ENCODE results near the gene RAB35. TPM values are rescaled to one million over a fixed set of nuclear protein-coding genes. Genes with fewer than 3 reads are reported as not detected.

The RAB35 gene
- total RNA-seq, 1 experiment from 2014 or later: 57.9 TPM

GRCh38 chr12:120144215-120144614 lies 27.7 kb upstream of the RAB35 start:
- no TSS peak for BruUV-seq (replicated peaks)
- no peak overlapping the region for H3K4me3 ChIP-seq (ENCODE audit: low read depth, low read length, poor library complexity, severe bottlenecking)
- no peak overlapping the region for H3K27ac ChIP-seq (ENCODE audit: low read depth, low read length, poor library complexity, severe bottlenecking)
- no peak for DNase-seq (ENCODE audit: low spot score)
- ChIA-PET CTCF (no interaction called here), POLR2A (ENCODE audit: low non-redundant PET) (no interaction called here)
- TF ChIP-seq CTCF (conservative IDR thresholded peaks at IDR 0.05; ENCODE audit: low read depth, low read length): no peak
- TF ChIP-seq EZH2 (IDR thresholded peaks at IDR 0.05; ENCODE audit: borderline replicate concordance, low read depth, low read length, poor library complexity, severe bottlenecking): no peak
- H3K36me3 ChIP-seq (ENCODE audit: insufficient read depth, low read length, poor library complexity, severe bottlenecking): peaks cover 95% of the 10 kb centered on the region
- no peaks in the 10 kb centered on the region for H3K9me3 ChIP-seq (ENCODE audit: low read depth, low read length, poor library complexity, severe bottlenecking)
- H3K4me1 ChIP-seq (ENCODE audit: insufficient read depth, low read length, poor library complexity, severe bottlenecking): no peaks in the 10 kb centered on the region
- no peaks in the 10 kb centered on the region for H3K27me3 ChIP-seq (replicated peaks; ENCODE audit: insufficient read depth, low read depth, low read length, poor library complexity)
- intact Hi-C loops (cut with micrococcal nuclease; ENCODE audit: unreplicated experiment): no loop called here

GRCh38 chr12:120142231-120142877 lies 25.8 kb upstream of the RAB35 start:
- Histone ChIP-seq H3K4me3 (ENCODE audit: low read depth, low read length, poor library complexity, severe bottlenecking) (no peak overlapping the region), H3K27ac (ENCODE audit: low read depth, low read length, poor library complexity, severe bottlenecking) (no peak overlapping the region), H3K9me3 (ENCODE audit: low read depth, low read length, poor library complexity, severe bottlenecking) (no peaks in the 10 kb centered on the region), H3K27me3 (replicated peaks; ENCODE audit: insufficient read depth, low read depth, low read length, poor library complexity) (no peaks in the 10 kb centered on the region), H3K36me3 (ENCODE audit: insufficient read depth, low read length, poor library complexity, severe bottlenecking) (peaks cover 92% of the 10 kb centered on the region), H3K4me1 (ENCODE audit: insufficient read depth, low read length, poor library complexity, severe bottlenecking) (no peaks in the 10 kb centered on the region)
- no peak for DNase-seq (ENCODE audit: low spot score)
- intact Hi-C loops (cut with micrococcal nuclease; ENCODE audit: unreplicated experiment): no loop called here
- BruUV-seq (replicated peaks): no TSS peak
- ChIA-PET POLR2A (ENCODE audit: low non-redundant PET) (no interaction called here), CTCF (no interaction called here)
- no peak for TF ChIP-seq CTCF (conservative IDR thresholded peaks at IDR 0.05; ENCODE audit: low read depth, low read length)
- TF ChIP-seq EZH2 (IDR thresholded peaks at IDR 0.05; ENCODE audit: borderline replicate concordance, low read depth, low read length, poor library complexity, severe bottlenecking): no peak

GRCh38 chr12:120141336-120141735 lies 24.8 kb upstream of the RAB35 start:
- intact Hi-C loops (cut with micrococcal nuclease; ENCODE audit: unreplicated experiment): no loop called here
- no peaks in the 10 kb centered on the region for H3K27me3 ChIP-seq (replicated peaks; ENCODE audit: insufficient read depth, low read depth, low read length, poor library complexity)
- no peaks in the 10 kb centered on the region for H3K9me3 ChIP-seq (ENCODE audit: low read depth, low read length, poor library complexity, severe bottlenecking)
- no peak overlapping the region for H3K4me3 ChIP-seq (ENCODE audit: low read depth, low read length, poor library complexity, severe bottlenecking)
- H3K36me3 ChIP-seq (ENCODE audit: insufficient read depth, low read length, poor library complexity, severe bottlenecking): peaks cover 92% of the 10 kb centered on the region
- no peak for DNase-seq (ENCODE audit: low spot score)
- H3K27ac ChIP-seq (ENCODE audit: low read depth, low read length, poor library complexity, severe bottlenecking): no peak overlapping the region
- H3K4me1 ChIP-seq (ENCODE audit: insufficient read depth, low read length, poor library complexity, severe bottlenecking): no peaks in the 10 kb centered on the region
- POLR2A ChIA-PET (ENCODE audit: low non-redundant PET): no interaction called here
- no TSS peak for BruUV-seq (replicated peaks)
- no peak for TF ChIP-seq CTCF (conservative IDR thresholded peaks at IDR 0.05; ENCODE audit: low read depth, low read length)
- TF ChIP-seq EZH2 (IDR thresholded peaks at IDR 0.05; ENCODE audit: borderline replicate concordance, low read depth, low read length, poor library complexity, severe bottlenecking): no peak
- CTCF ChIA-PET: no interaction called here

All from A673 (cell line).